ENCODE measurements around the gene FEM1A.

GRCh38 chr19:4843647-4843965 lies 52.1 kb downstream of the FEM1A start:
- TF ChIP-seq SKIL (IDR thresholded peaks at IDR 0.05; ENCODE audit: low read depth, poor library complexity, severe bottlenecking) (no peak), HCFC1 (IDR thresholded peaks at IDR 0.05; ENCODE audit: low read length) (no peak), REST (IDR thresholded peaks at IDR 0.05; ENCODE audit: low read depth, low read length) (no peak), USF2 (IDR thresholded peaks at IDR 0.05; ENCODE audit: borderline replicate concordance, low read depth, low read length) (no peak), CTCF (IDR thresholded peaks at IDR 0.05 in 2 of 3, conservative IDR thresholded peaks at IDR 0.05 in 1 of 3; ENCODE audit: control insufficient read depth in 2 of 3, extremely low read depth in 1 of 3, insufficient read depth in 1 of 3, low read depth in 3 of 3, low read length in 3 of 3) (no peak)

All from GM12878 (cell line).